ENCODE data around the gene SNTB2.
"Not testable (repeated sequence)": the region's sequence is repeated elsewhere in the genome, so short reads cannot be mapped to it uniquely, and the experiment has no call there.

- TF ChIP-seq POLR2A (IDR thresholded peaks at IDR 0.05; ENCODE audit: low read depth, low read length); CTCF (IDR thresholded peaks at IDR 0.05; ENCODE audit: extremely low read depth in 1 of 2, insufficient read depth in 1 of 2, low read depth in 1 of 2, low read length in 2 of 2): not testable (repeated sequence)
These were observed 37.3 kb upstream of the SNTB2 start for GRCh38 chr16:69149621-69150020.

Data from endothelial cell of umbilical vein (primary cell).